ENCODE measurements around the gene AGBL4.

AGBL4 gene

GRCh38 chr1:48739091-48739490, 1284.7 kb downstream of the AGBL4 start:
- ChIA-PET POLR2A (no interaction called here), CTCF (no interaction called here)
- no peak for DNase-seq (ENCODE audit: extremely low spot score)
- TF ChIP-seq CTCF (IDR thresholded peaks at IDR 0.05; ENCODE audit: control extremely low read depth, extremely low read depth, low read depth, missing control alignments): no peak

GRCh38 chr1:48738356-48738755, 1285.4 kb downstream of the AGBL4 start:
- no peak for DNase-seq (ENCODE audit: extremely low spot score)
- POLR2A ChIA-PET: no interaction called here
- CTCF ChIA-PET: no interaction called here
- TF ChIP-seq CTCF (IDR thresholded peaks at IDR 0.05; ENCODE audit: control extremely low read depth, extremely low read depth, low read depth, missing control alignments): no peak

- DNase-seq (ENCODE audit: extremely low spot score): no peak
- POLR2A ChIA-PET: no interaction called here
- TF ChIP-seq CTCF (IDR thresholded peaks at IDR 0.05; ENCODE audit: control extremely low read depth, extremely low read depth, low read depth, missing control alignments): no peak
- CTCF ChIA-PET: interaction anchor here (1.1 to 1.7 kb wide), 2 partner anchors 13 to 59 kb away, joined by 3 read pairs; no protein-coding TSS in a partner anchor
Measured at GRCh38 chr1:48735796-48736195, 1288.0 kb downstream of the AGBL4 start.

GRCh38 chr1:48730164-48730910, 1293.4 kb downstream of the AGBL4 start:
- no peak for TF ChIP-seq CTCF (IDR thresholded peaks at IDR 0.05; ENCODE audit: control extremely low read depth, extremely low read depth, low read depth, missing control alignments)
- CTCF ChIA-PET: interaction anchor here (1.6 kb wide), 1 partner anchor 53 kb away, joined by 7 read pairs; no protein-coding TSS in a partner anchor
- POLR2A ChIA-PET: no interaction called here
- no peak for DNase-seq (ENCODE audit: extremely low spot score)

GRCh38 chr1:48728584-48728983, 1295.2 kb downstream of the AGBL4 start:
- TF ChIP-seq CTCF (IDR thresholded peaks at IDR 0.05; ENCODE audit: control extremely low read depth, extremely low read depth, low read depth, missing control alignments): no peak
- ChIA-PET POLR2A (no interaction called here), CTCF (no interaction called here)
- DNase-seq (ENCODE audit: extremely low spot score): no peak

GRCh38 chr1:48726557-48727215, 1297.1 kb downstream of the AGBL4 start:
- TF ChIP-seq CTCF (IDR thresholded peaks at IDR 0.05; ENCODE audit: control extremely low read depth, extremely low read depth, low read depth, missing control alignments): no peak
- DNase-seq (ENCODE audit: extremely low spot score): no peak
- CTCF ChIA-PET: interaction anchor here (1.0 kb wide), 1 partner anchor 17 kb away, joined by 3 read pairs; no protein-coding TSS in a partner anchor
- POLR2A ChIA-PET: no interaction called here

Measured in GM10248 (cell line).